K562 (cell line): ENCODE measurements around the gene ABCC9. TPM values are rescaled to one million over a fixed set of nuclear protein-coding genes. Genes with fewer than 3 reads are reported as not detected.

Experiments used
- ATAC-seq: fragments of 200-7000 bp; cut with Tn5 transposase; 3 replicates; pipeline ENCODE4 v1.9.1; 2020; ENCODE audit warnings: moderate library complexity
- BruUV-seq: library from RNA; stranded (reverse); fragments of 400-500 nt; replicated peaks from 2 replicates; lab custom pipeline; 2021; lab: Mats Ljungman, UMichigan
- CTCF ChIA-PET: fragments of 300-600 bp; formaldehyde crosslinking; extraction: SDS; loops from one replicate; lab custom pipeline; 2021; ENCODE audit warnings: low intra/inter-chr PET ratio; lab: Yijun Ruan, JAX
- POLR2A ChIA-PET: fragments of 300-600, 350-650 bp; sonication (Branson Sonifier 250); formaldehyde crosslinking; extraction: SDS; loops from one replicate; lab custom pipeline; 2021; ENCODE audit warnings: antibody characterized with exemption, inconsistent platforms; lab: Yijun Ruan, JAX
- DNase-seq, 4 experiments: peaks; one replicate each; pipeline versions ENCODE4 v3.0.0 to v3.0.0-alpha.2; 2011 to 2018; ENCODE audit warnings: low spot score in 3 of 4, mixed read lengths in 3 of 4; ENCODE audit errors: extremely low read depth in 1 of 4
- FAIRE-seq: peaks from 2 replicates; lab custom pipeline; 2011; peaks lifted over from hg19 to GRCh38; lab: Jason Lieb, UNC
- H2AFZ ChIP-seq: 2 replicates; pipeline ENCODE4 v1.6.0; 2011; ENCODE audit warnings: low read depth, low read length, control low read depth, inconsistent platforms
- H3K27ac ChIP-seq: fragments of 200-600 bp; 3 replicates; pipeline ENCODE4 v1.8.0; 2011; ENCODE audit warnings: low read depth, mild to moderate bottlenecking, control low read depth, inconsistent platforms, low read length, moderate library complexity, mixed read lengths; ENCODE audit errors: extremely low read depth
- H3K27me3 ChIP-seq, 2 experiments: fragments of 300-600 bp in 1 of 2; 2 replicates in 1 of 2; 3 replicates in 1 of 2; pipeline versions ENCODE4 v1.6.0 to v1.8.0; 2011; ENCODE audit warnings: inconsistent platforms in 2 of 2, low read length in 2 of 2, mild to moderate bottlenecking in 1 of 2, mixed read lengths in 1 of 2, moderate library complexity in 1 of 2; ENCODE audit not compliant: control insufficient read depth in 2 of 2, insufficient read depth in 2 of 2
- H3K36me3 ChIP-seq: fragments of 300-600 bp; 3 replicates; pipeline ENCODE4 v1.8.0; 2011; ENCODE audit warnings: mild to moderate bottlenecking, low read length, inconsistent platforms; ENCODE audit not compliant: control insufficient read depth, insufficient read depth
- H3K4me1 ChIP-seq, 2 experiments: fragments of 200-600 bp in 1 of 2; replicated peaks in 1 of 2; 2 replicates in 1 of 2; 3 replicates in 1 of 2; pipeline versions ENCODE4 v1.5.1 to v1.8.0; 2011; ENCODE audit warnings: inconsistent platforms in 2 of 2, low read length in 2 of 2, mild to moderate bottlenecking in 1 of 2, mixed read lengths in 1 of 2, moderate library complexity in 1 of 2; ENCODE audit not compliant: control insufficient read depth in 2 of 2, insufficient read depth in 2 of 2
- H3K4me2 ChIP-seq: 2 replicates; pipeline ENCODE4 v1.6.1; 2011; ENCODE audit warnings: low read length, control low read depth, inconsistent platforms, mixed read lengths; ENCODE audit not compliant: insufficient read depth
- H3K4me3 ChIP-seq: fragments of 200-600 bp; sonication (generic), shearing (Covaris generic); 2 replicates; pipeline ENCODE4 v1.5.1; 2016; ENCODE audit warnings: control low read depth, inconsistent platforms
- H3K79me2 ChIP-seq: fragments of 200-600 bp; 3 replicates; pipeline ENCODE4 v1.8.0; 2011; ENCODE audit warnings: low read length, inconsistent platforms; ENCODE audit not compliant: control insufficient read depth, insufficient read depth
- H3K9ac ChIP-seq, 2 experiments: 2 replicates each; pipeline versions ENCODE4 v1.6.0 to v1.6.1; 2011; ENCODE audit warnings: low read depth in 2 of 2, low read length in 2 of 2, control low read depth in 1 of 2, inconsistent platforms in 1 of 2, mild to moderate bottlenecking in 1 of 2, mixed read lengths in 1 of 2; ENCODE audit not compliant: insufficient read depth in 1 of 2
- H3K9me1 ChIP-seq: one replicate; pipeline ENCODE4 v1.6.0; 2011; ENCODE audit warnings: inconsistent platforms, mild to moderate bottlenecking, low read length, moderate library complexity; ENCODE audit not compliant: control insufficient read depth, insufficient read depth
- H3K9me3 ChIP-seq: replicated peaks from 2 replicates; pipeline ENCODE4 v1.5.1; 2011; ENCODE audit warnings: low read depth, low read length, inconsistent platforms; ENCODE audit not compliant: control insufficient read depth, insufficient read depth
- H4K20me1 ChIP-seq: replicated peaks from 2 replicates; pipeline ENCODE4 v1.6.1; 2011; ENCODE audit warnings: low read length, inconsistent platforms, mixed read lengths; ENCODE audit not compliant: control insufficient read depth, insufficient read depth
- ARHGAP35 ChIP-seq: fragments of 450-650 bp; IDR thresholded peaks from 2 replicates; pipeline ENCODE4 v1.6.1; 2018; ENCODE audit not compliant: partially characterized antibody
- DDX20 ChIP-seq: fragments of 450-650 bp; IDR thresholded peaks from 2 replicates; pipeline ENCODE4 v1.6.1; 2016; ENCODE audit warnings: missing genetic modification characterization, low read depth, mild to moderate bottlenecking, missing compliant biosample characterization, moderate library complexity
- FOXP4 ChIP-seq: sonication (generic); formaldehyde crosslinking; IDR thresholded peaks from 2 replicates; pipeline ENCODE4 v1.8.0; 2022; ENCODE audit warnings: mild to moderate bottlenecking, missing genetic modification reagents, borderline replicate concordance
- MCM5 ChIP-seq: fragments of 450-650 bp; IDR thresholded peaks from 2 replicates; pipeline ENCODE4 v1.6.1; 2016; ENCODE audit warnings: low read depth
- POLR2H ChIP-seq: IDR thresholded peaks from 2 replicates; pipeline ENCODE4 v1.6.1; 2016; ENCODE audit warnings: missing genetic modification characterization, low read depth, mild to moderate bottlenecking, control low read depth, missing compliant biosample characterization, moderate library complexity
- ZFP36 ChIP-seq: fragments of 150-350 bp; IDR thresholded peaks from 2 replicates; pipeline ENCODE4 v1.6.1; 2018; ENCODE audit warnings: low read length, low read depth; ENCODE audit not compliant: partially characterized antibody
- ZFP91 ChIP-seq: sonication (generic); formaldehyde crosslinking; IDR thresholded peaks from 2 replicates; pipeline ENCODE4 v1.8.0; 2022; ENCODE audit warnings: mild to moderate bottlenecking, missing genetic modification reagents
- ZFPM2 ChIP-seq: fragments of 250-450 bp; sonication (Bioruptor Pico); IDR thresholded peaks from 2 replicates; pipeline ENCODE4 v1.5.1; 2022; ENCODE audit warnings: mild to moderate bottlenecking
- ZNF280B ChIP-seq: fragments of 250-450 bp; sonication (Bioruptor Pico); IDR thresholded peaks from 2 replicates; pipeline ENCODE4 v1.5.1; 2021; ENCODE audit warnings: mild to moderate bottlenecking
- ZNF444 ChIP-seq: fragments of 250-450 bp; sonication (Bioruptor Pico); IDR thresholded peaks from 2 replicates; pipeline ENCODE4 v1.4.0; 2020; ENCODE audit warnings: mild to moderate bottlenecking, moderate library complexity
- ZNF696 ChIP-seq: fragments of 250-450 bp; sonication (Bioruptor Pico); conservative IDR thresholded peaks from 2 replicates; pipeline ENCODE4 v1.4.0; 2020; ENCODE audit warnings: mild to moderate bottlenecking, moderate library complexity
- ZNF740 ChIP-seq, 3 experiments: fragments of 200-800 bp in 1 of 3; sonication (Bioruptor generic) in 1 of 3; sonication (generic) in 1 of 3; formaldehyde crosslinking in 1 of 3; IDR thresholded peaks; 2 replicates each; pipeline versions ENCODE4 v1.6.1 to v1.8.0; 2016 to 2022; ENCODE audit warnings: mild to moderate bottlenecking in 2 of 3, missing compliant biosample characterization in 2 of 3, missing genetic modification characterization in 2 of 3, missing genetic modification reagents in 1 of 3
- ZNF77 ChIP-seq: fragments of 250-450 bp; sonication (Bioruptor Pico); IDR thresholded peaks from 2 replicates; pipeline ENCODE4 v1.5.0; 2020
- ZNF79 ChIP-seq: fragments of 250-450 bp; sonication (Bioruptor Pico); IDR thresholded peaks from 2 replicates; pipeline ENCODE4 v1.4.0; 2020; ENCODE audit warnings: low read depth, mild to moderate bottlenecking, moderate library complexity
- WGBS: fragments of 100-300 bp; shearing (Covaris generic); methylation state at CpG from one replicate; pipeline ENCODE4 v1.1.6; 2016; ENCODE audit warnings: low coverage, mixed read lengths; ENCODE audit not compliant: insufficient coverage; ENCODE audit errors: missing lambda C conversion rate; 5-methylcytosine and 5-hydroxymethylcytosine counted together
- in situ Hi-C: fragments of 300-500 bp; cut with MboI; formaldehyde crosslinking; loops from 4 replicates; pipeline ENCODE4 v1.15.0; 2018; ENCODE audit warnings: inconsistent platforms, mixed read lengths
- intact Hi-C: fragments of 100-400 bp; cut with micrococcal nuclease; formaldehyde crosslinking; loops from 2 replicates; pipeline ENCODE4 v1.14.2; 2022
- polyA plus RNA-seq, 8 experiments: library from polyadenylated mRNA; depleted of rRNA in 4 of 8; stranded (reverse) in 5 of 8; unstranded in 3 of 8; fragments of >200 nt; fragmentation: Nextera tagmentation in 2 of 8; fragmentation: Illumina TruSeq in 1 of 8; extraction: Ambion mirVana in 2 of 8; extraction: Trizol in 1 of 8; gene quantifications; 2 replicates each; pipeline versions ENCODE4 v1.2.1 to v1.2.3, GENCODE V29; 2011 to 2014; ENCODE audit warnings: inconsistent platforms in 1 of 8, missing spikeins in 1 of 8
- total RNA-seq, 7 experiments: library from RNA; depleted of rRNA in 6 of 7; stranded (reverse); fragments of >200 nt in 6 of 7; fragmentation: Illumina TruSeq in 2 of 7; extraction: Trizol in 2 of 7; gene quantifications; 2 replicates each; pipeline versions ENCODE4 v1.2.1 to v1.2.3, GENCODE V29; 2011 to 2021; ENCODE audit warnings: low replicate concordance in 1 of 7

The ABCC9 gene
- total and polyA plus RNA-seq, 9 of the 15 experiments (the other 6 are each of a cell fraction or from before 2014, with no cell fraction given), result 0.05 to 0.40 (median 0.18) TPM

- TF ChIP-seq DDX20 (tag), result no peak
Observed at GRCh38 chr12:21860534-21860933, 80.7 kb downstream of the ABCC9 start (continued).

GRCh38 chr12:21860128-21860527 lies 81.1 kb downstream of the ABCC9 start:
- Histone ChIP-seq H4K20me1 (no peaks in the 10 kb centered on the region), H3K27ac (no peak overlapping the region), H3K27me3 (no peaks in the 10 kb centered on the region), H3K9me1 (no peaks in the 10 kb centered on the region), H3K4me3 (no peak overlapping the region), H3K79me2 (no peaks in the 10 kb centered on the region), H3K36me3 (no peaks in the 10 kb centered on the region), H2AFZ (no peak overlapping the region), H3K9me3 (no peaks in the 10 kb centered on the region), H3K4me2 (no peak overlapping the region), H3K9ac (no peak overlapping the region), H3K4me1 (no peaks in the 10 kb centered on the region)
- POLR2A ChIA-PET, result no interaction called here
- WGBS, result 0% methylated on average over 4 of the region's 4 CpGs
- ATAC-seq, result no peak
- in situ Hi-C loops, result no loop called here
- no peak for DNase-seq
- TF ChIP-seq ZNF444 (CRISPR knock-in tag), result no peak
- no peak for TF ChIP-seq POLR2H (tag)
- no peak for TF ChIP-seq ZFP91 (CRISPR knock-in tag)
- no peak for TF ChIP-seq ARHGAP35
- TF ChIP-seq ZNF280B, result no peak
- no peak for TF ChIP-seq FOXP4 (CRISPR knock-in tag)
- no peak for TF ChIP-seq ZFPM2 (CRISPR knock-in tag)
- TF ChIP-seq ZNF740 (CRISPR knock-in tag; IDR thresholded peaks at IDR 0.05), result no peak
- TF ChIP-seq ZNF740 (tag; IDR thresholded peaks at IDR 0.05), result no peak
- no peak for TF ChIP-seq ZNF77 (CRISPR knock-in tag)
- TF ChIP-seq ZNF696 (CRISPR knock-in tag), result no peak
- no peak for TF ChIP-seq MCM5
- no peak for TF ChIP-seq ZFP36
- no peak for TF ChIP-seq ZNF79 (CRISPR knock-in tag)
- intact Hi-C loops, result no loop called here
- CTCF ChIA-PET, result no interaction called here
- BruUV-seq, result no TSS peak
- no peak for FAIRE-seq
